ENCODE measurements around the gene CAST.
A peak's percentile ranks its signal among the peaks of the same experiment; 100 is the strongest.
"Not testable (repeated sequence)": the region's sequence is repeated elsewhere in the genome, so short reads cannot be mapped to it uniquely, and the experiment has no call there.

The CAST gene

GRCh38 chr5:96743805-96744204 lies 81.6 kb downstream of the CAST start:
- peaks cover 1 to 12% of the 10 kb centered on the region in 2 donors for H3K4me1 Mint-ChIP-seq
- DNase-seq (no peak), ATAC-seq (replicated peaks) (no peak)
- no peak overlapping the region for H3K27ac Mint-ChIP-seq
- no peaks in the 10 kb centered on the region for H3K9me3 Mint-ChIP-seq
- peaks cover 27 to 50% of the 10 kb centered on the region in 2 donors for H3K36me3 Mint-ChIP-seq
- no peak overlapping the region for H3K4me3 Mint-ChIP-seq
- no peaks in the 10 kb centered on the region for H3K27me3 Mint-ChIP-seq

- Mint-ChIP-seq H3K36me3 (peaks cover 29 to 54% of the 10 kb centered on the region in 2 donors), H3K4me1 (peaks cover 1 to 12% of the 10 kb centered on the region in 2 donors)
- not testable (repeated sequence) for DNase-seq; H3K4me3 Mint-ChIP-seq; H3K27me3 Mint-ChIP-seq; H3K9me3 Mint-ChIP-seq; ATAC-seq (replicated peaks); H3K27ac Mint-ChIP-seq
These were observed 82.0 kb downstream of the CAST start for GRCh38 chr5:96744218-96744617.

- no peaks in the 10 kb centered on the region for H3K27me3 Mint-ChIP-seq
These were observed 82.8 kb downstream of the CAST start for GRCh38 chr5:96745025-96745424.

GRCh38 chr5:96745844-96746531 lies 83.8 kb downstream of the CAST start:
- no peak overlapping the region for H3K4me3 Mint-ChIP-seq
- peaks cover 25 to 50% of the 10 kb centered on the region in 2 donors for H3K36me3 Mint-ChIP-seq
- no peaks in the 10 kb centered on the region for H3K27me3 Mint-ChIP-seq
- H3K9me3 Mint-ChIP-seq, result no peaks in the 10 kb centered on the region
- DNase-seq, result no peak
- peaks cover 0 to 5% of the 10 kb centered on the region in 2 donors for H3K4me1 Mint-ChIP-seq
- no peak for ATAC-seq (replicated peaks)
- peak overlapping the region; percentile 73 for H3K27ac Mint-ChIP-seq

More at GRCh38 chr5:96745025-96745424, 82.8 kb downstream of the CAST start:
- peaks cover 1 to 12% of the 10 kb centered on the region in 2 donors for H3K4me1 Mint-ChIP-seq
- H3K36me3 Mint-ChIP-seq, result peaks cover 31 to 56% of the 10 kb centered on the region in 2 donors
- no peaks in the 10 kb centered on the region for H3K9me3 Mint-ChIP-seq
- ATAC-seq (replicated peaks) (no peak), DNase-seq (no peak)
- no peak overlapping the region for H3K4me3 Mint-ChIP-seq
- no peak overlapping the region for H3K27ac Mint-ChIP-seq

- ATAC-seq (replicated peaks) (no peak), DNase-seq (no peak)
- peaks cover 0 to 3% of the 10 kb centered on the region in 2 donors for H3K4me1 Mint-ChIP-seq
- no peak overlapping the region for H3K4me3 Mint-ChIP-seq
- H3K36me3 Mint-ChIP-seq, result peaks cover 26 to 43% of the 10 kb centered on the region in 2 donors
- no peaks in the 10 kb centered on the region for H3K27me3 Mint-ChIP-seq
- no peaks in the 10 kb centered on the region for H3K9me3 Mint-ChIP-seq
- no peak overlapping the region for H3K27ac Mint-ChIP-seq
These were observed 85.5 kb downstream of the CAST start for GRCh38 chr5:96747720-96748119.

- H3K36me3 Mint-ChIP-seq, result peaks cover 28 to 46% of the 10 kb centered on the region in 2 donors
- no peaks in the 10 kb centered on the region for H3K27me3 Mint-ChIP-seq
- H3K27ac Mint-ChIP-seq, result no peak overlapping the region
- H3K9me3 Mint-ChIP-seq, result no peaks in the 10 kb centered on the region
- DNase-seq (no peak), ATAC-seq (replicated peaks) (no peak)
- H3K4me1 Mint-ChIP-seq, result no peaks in the 10 kb centered on the region
- H3K4me3 Mint-ChIP-seq, result no peak overlapping the region
These were observed 88.1 kb downstream of the CAST start for GRCh38 chr5:96750110-96750822.

- peak overlapping the region; percentile 70 for H3K27ac Mint-ChIP-seq
- no peaks in the 10 kb centered on the region for H3K9me3 Mint-ChIP-seq
- peaks cover 31 to 41% of the 10 kb centered on the region in 2 donors for H3K36me3 Mint-ChIP-seq
- H3K4me1 Mint-ChIP-seq, result no peaks in the 10 kb centered on the region
- ATAC-seq (replicated peaks) (no peak), DNase-seq (no peak)
- H3K27me3 Mint-ChIP-seq, result no peaks in the 10 kb centered on the region
- no peak overlapping the region for H3K4me3 Mint-ChIP-seq
These were observed 89.3 kb downstream of the CAST start for GRCh38 chr5:96751203-96752169.

GRCh38 chr5:96752341-96753016 lies 90.3 kb downstream of the CAST start:
- Mint-ChIP-seq H3K36me3 (peaks cover 34 to 47% of the 10 kb centered on the region in 2 donors), H3K4me3 (no peak overlapping the region), H3K4me1 (no peaks in the 10 kb centered on the region), H3K27me3 (no peaks in the 10 kb centered on the region), H3K27ac (no peak overlapping the region), H3K9me3 (no peaks in the 10 kb centered on the region)
- no peak for DNase-seq
- ATAC-seq (replicated peaks), result no peak

GRCh38 chr5:96753017-96753397 lies 90.8 kb downstream of the CAST start:
- no peak for ATAC-seq (replicated peaks)
- Mint-ChIP-seq H3K4me1 (no peaks in the 10 kb centered on the region), H3K9me3 (no peaks in the 10 kb centered on the region), H3K27ac (peak overlapping the region; percentile 14), H3K36me3 (peaks cover 34 to 49% of the 10 kb centered on the region in 2 donors), H3K27me3 (no peaks in the 10 kb centered on the region), H3K4me3 (no peak overlapping the region)
- no peak for DNase-seq

GRCh38 chr5:96753848-96754247 lies 91.7 kb downstream of the CAST start:
- Mint-ChIP-seq H3K36me3 (peaks cover 31 to 46% of the 10 kb centered on the region in 2 donors), H3K27me3 (no peaks in the 10 kb centered on the region), H3K9me3 (no peaks in the 10 kb centered on the region), H3K4me1 (no peaks in the 10 kb centered on the region), H3K27ac (no peak overlapping the region), H3K4me3 (no peak overlapping the region)
- DNase-seq (no peak), ATAC-seq (replicated peaks) (no peak)

GRCh38 chr5:96755851-96756250 lies 93.7 kb downstream of the CAST start:
- Mint-ChIP-seq H3K9me3 (no peaks in the 10 kb centered on the region), H3K27me3 (no peaks in the 10 kb centered on the region), H3K4me1 (no peaks in the 10 kb centered on the region), H3K36me3 (peaks cover 28 to 43% of the 10 kb centered on the region in 2 donors), H3K27ac (no peak overlapping the region), H3K4me3 (no peak overlapping the region)
- no peak for ATAC-seq (replicated peaks)
- no peak for DNase-seq

GRCh38 chr5:96756985-96757384 lies 94.8 kb downstream of the CAST start:
- ATAC-seq (replicated peaks), result no peak
- H3K9me3 Mint-ChIP-seq, result no peaks in the 10 kb centered on the region
- no peak overlapping the region for H3K4me3 Mint-ChIP-seq
- DNase-seq, result no peak
- no peaks in the 10 kb centered on the region for H3K4me1 Mint-ChIP-seq
- H3K27me3 Mint-ChIP-seq, result no peaks in the 10 kb centered on the region
- peaks cover 24 to 38% of the 10 kb centered on the region in 2 donors for H3K36me3 Mint-ChIP-seq
- peak overlapping the region; percentile 20 for H3K27ac Mint-ChIP-seq

GRCh38 chr5:96758621-96759020 lies 96.4 kb downstream of the CAST start:
- H3K4me3 Mint-ChIP-seq, result no peak overlapping the region
- no peak overlapping the region for H3K27ac Mint-ChIP-seq
- peaks cover 16 to 36% of the 10 kb centered on the region in 2 donors for H3K36me3 Mint-ChIP-seq
- H3K9me3 Mint-ChIP-seq, result no peaks in the 10 kb centered on the region
- ATAC-seq (replicated peaks), result no peak
- H3K27me3 Mint-ChIP-seq, result no peaks in the 10 kb centered on the region
- no peak for DNase-seq
- no peaks in the 10 kb centered on the region for H3K4me1 Mint-ChIP-seq

- Mint-ChIP-seq H3K36me3 (peaks cover 14 to 33% of the 10 kb centered on the region in 2 donors), H3K4me1 (no peaks in the 10 kb centered on the region), H3K9me3 (no peaks in the 10 kb centered on the region), H3K27ac (no peak overlapping the region), H3K27me3 (no peaks in the 10 kb centered on the region), H3K4me3 (no peak overlapping the region)
- DNase-seq (no peak), ATAC-seq (replicated peaks) (no peak)
These were observed 99.4 kb downstream of the CAST start for GRCh38 chr5:96761618-96762017.
